ACC112 (cell line): ENCODE data around the gene NXPE1.

Experiments
- H2AFZ ChIP-seq: fragments of 200-600 bp; sonication (generic); one replicate; pipeline ENCODE4 v1.6.0; 2017; ENCODE audit warnings: antibody characterized with exemption, low read length; ENCODE audit not compliant: unreplicated experiment
- H3K27ac ChIP-seq: fragments of 200-600 bp; sonication (generic); 2 replicates; pipeline ENCODE4 v1.5.1; 2014; ENCODE audit warnings: low read depth, mild to moderate bottlenecking, antibody characterized with exemption, low read length, moderate library complexity
- H3K27me3 ChIP-seq: fragments of 200-600 bp; sonication (generic); 2 replicates; pipeline ENCODE4 v1.6.1; 2014; ENCODE audit warnings: mild to moderate bottlenecking, antibody characterized with exemption, low read length, moderate library complexity, mixed read lengths; ENCODE audit not compliant: insufficient read depth
- H3K36me3 ChIP-seq: fragments of 200-600 bp; sonication (generic); 2 replicates; pipeline ENCODE4 v1.6.1; 2016; ENCODE audit warnings: mild to moderate bottlenecking, antibody characterized with exemption, low read length, moderate library complexity, mixed read lengths; ENCODE audit not compliant: insufficient read depth
- H3K4me1 ChIP-seq: fragments of 200-600 bp; sonication (generic); one replicate; pipeline ENCODE4 v1.6.1; 2016; ENCODE audit warnings: low read length, mixed read lengths; ENCODE audit not compliant: insufficient read depth, unreplicated experiment, control insufficient read depth
- H3K4me3 ChIP-seq: fragments of 200-600 bp; sonication (generic); 2 replicates; pipeline ENCODE4 v1.5.1; 2014; ENCODE audit warnings: mild to moderate bottlenecking, low read depth, low read length
- H3K79me2 ChIP-seq: fragments of 200-600 bp; sonication (generic); one replicate; pipeline ENCODE4 v1.6.0; 2016; ENCODE audit warnings: low read length; ENCODE audit not compliant: control insufficient read depth, unreplicated experiment, insufficient read depth

The NXPE1 gene

GRCh38 chr11:114496915-114497314 is 62.8 kb downstream of the NXPE1 start:
- Histone ChIP-seq H3K27me3 (no peaks in the 10 kb centered on the region), H2AFZ (no peak overlapping the region), H3K36me3 (no peaks in the 10 kb centered on the region), H3K4me1 (no peaks in the 10 kb centered on the region), H3K79me2 (no peaks in the 10 kb centered on the region), H3K27ac (no peak overlapping the region), H3K4me3 (no peak overlapping the region)

GRCh38 chr11:114483929-114484328 is 75.8 kb downstream of the NXPE1 start:
- Histone ChIP-seq H2AFZ (no peak overlapping the region), H3K79me2 (no peaks in the 10 kb centered on the region), H3K27ac (no peak overlapping the region), H3K27me3 (no peaks in the 10 kb centered on the region), H3K4me1 (peaks cover 5% of the 10 kb centered on the region), H3K4me3 (no peak overlapping the region), H3K36me3 (no peaks in the 10 kb centered on the region)

GRCh38 chr11:114482114-114482513 is 77.6 kb downstream of the NXPE1 start:
- Histone ChIP-seq H3K4me3 (no peak overlapping the region), H3K79me2 (no peaks in the 10 kb centered on the region), H3K27me3 (no peaks in the 10 kb centered on the region), H3K4me1 (peaks cover 14% of the 10 kb centered on the region), H3K36me3 (no peaks in the 10 kb centered on the region), H3K27ac (no peak overlapping the region), H2AFZ (no peak overlapping the region)

GRCh38 chr11:114479331-114479730 is 80.3 kb downstream of the NXPE1 start:
- Histone ChIP-seq H3K4me1 (peaks cover 14% of the 10 kb centered on the region), H3K27ac (no peak overlapping the region), H3K4me3 (no peak overlapping the region)

GRCh38 chr11:114478768-114479167 is 80.9 kb downstream of the NXPE1 start:
- no peaks in the 10 kb centered on the region for H3K36me3 ChIP-seq
- no peak overlapping the region for H3K27ac ChIP-seq
- peaks cover 14% of the 10 kb centered on the region for H3K4me1 ChIP-seq
- H3K4me3 ChIP-seq, result no peak overlapping the region
- no peak overlapping the region for H2AFZ ChIP-seq
- H3K79me2 ChIP-seq, result no peaks in the 10 kb centered on the region
- no peaks in the 10 kb centered on the region for H3K27me3 ChIP-seq

More at GRCh38 chr11:114479331-114479730, 80.3 kb downstream of the NXPE1 start:
- Histone ChIP-seq H3K27me3 (no peaks in the 10 kb centered on the region), H3K36me3 (no peaks in the 10 kb centered on the region), H3K79me2 (no peaks in the 10 kb centered on the region), H2AFZ (no peak overlapping the region)

GRCh38 chr11:114478001-114478410 is 81.7 kb downstream of the NXPE1 start:
- peaks cover 14% of the 10 kb centered on the region for H3K4me1 ChIP-seq
- no peaks in the 10 kb centered on the region for H3K36me3 ChIP-seq
- H3K27ac ChIP-seq, result no peak overlapping the region
- no peak overlapping the region for H3K4me3 ChIP-seq
- no peaks in the 10 kb centered on the region for H3K27me3 ChIP-seq
- H2AFZ ChIP-seq, result no peak overlapping the region
- H3K79me2 ChIP-seq, result no peaks in the 10 kb centered on the region

GRCh38 chr11:114472661-114473060 is 87.0 kb downstream of the NXPE1 start:
- H3K4me1 ChIP-seq, result no peaks in the 10 kb centered on the region
- H2AFZ ChIP-seq, result no peak overlapping the region
- H3K79me2 ChIP-seq, result no peaks in the 10 kb centered on the region
- H3K27me3 ChIP-seq, result no peaks in the 10 kb centered on the region
- no peaks in the 10 kb centered on the region for H3K36me3 ChIP-seq
- no peak overlapping the region for H3K4me3 ChIP-seq
- no peak overlapping the region for H3K27ac ChIP-seq
